PC-9 (cell line): ENCODE results near the gene RPL28. TPM values are rescaled to one million over a fixed set of nuclear protein-coding genes. Genes with fewer than 3 reads are reported as not detected.

Experiments used
- BruUV-seq: library from RNA; stranded (reverse); fragments of 400-500 nt; replicated peaks from 2 replicates; lab custom pipeline; 2021; lab: Mats Ljungman, UMichigan
- CTCF ChIA-PET: fragments of 300-600 bp; sonication (Branson Sonifier 250); formaldehyde crosslinking; loops from one replicate; lab custom pipeline; 2022; ENCODE audit warnings: antibody characterized with exemption; lab: Charles Lee
- POLR2A ChIA-PET: fragments of 300-600 bp; sonication (Branson Sonifier 250); formaldehyde crosslinking; loops from one replicate; lab custom pipeline; 2022; ENCODE audit warnings: antibody characterized with exemption; ENCODE audit not compliant: unreplicated experiment; lab: Charles Lee
- DNase-seq, 2 experiments: peaks; one replicate each; pipeline versions ENCODE4 v3.0.0 to v3.0.0-alpha.2; 2015 to 2022; ENCODE audit warnings: mixed read lengths in 1 of 2
- H2AFZ ChIP-seq: fragments of 200-600 bp; sonication (generic); 2 replicates; pipeline ENCODE4 v1.8.1; 2017; ENCODE audit warnings: antibody characterized with exemption
- H3F3A ChIP-seq: fragments of 200-600 bp; sonication (generic); 2 replicates; pipeline ENCODE4 v1.8.1; 2017; ENCODE audit warnings: antibody characterized with exemption, mild to moderate bottlenecking, low read depth; ENCODE audit not compliant: insufficient read depth
- H3K27ac ChIP-seq: fragments of 200-600 bp; sonication (generic); 2 replicates; pipeline ENCODE4 v1.6.1; 2016; ENCODE audit warnings: mixed run types
- H3K27me3 ChIP-seq: fragments of 200-600 bp; sonication (generic); 2 replicates; pipeline ENCODE4 v1.6.1; 2016; ENCODE audit warnings: low read depth, mixed run types; ENCODE audit not compliant: insufficient read depth
- H3K36me3 ChIP-seq: fragments of 200-600 bp; sonication (generic); 2 replicates; pipeline ENCODE4 v1.6.1; 2016; ENCODE audit warnings: low read depth, mixed run types
- H3K4me1 ChIP-seq: fragments of 200-600 bp; sonication (generic); replicated peaks from 2 replicates; pipeline ENCODE4 v1.6.1; 2016; ENCODE audit warnings: mixed run types; ENCODE audit not compliant: insufficient read depth
- H3K4me2 ChIP-seq: fragments of 200-600 bp; sonication (generic); 2 replicates; pipeline ENCODE4 v1.6.1; 2017; ENCODE audit warnings: mixed run types
- H3K4me3 ChIP-seq: fragments of 200-600 bp; sonication (generic); 2 replicates; pipeline ENCODE4 v1.6.1; 2016; ENCODE audit warnings: mixed run types
- H3K79me2 ChIP-seq: fragments of 200-600 bp; sonication (generic); 2 replicates; pipeline ENCODE4 v1.6.1; 2017; ENCODE audit warnings: low read depth, mixed run types
- H3K9me2 ChIP-seq: fragments of 200-600 bp; sonication (generic); 2 replicates; pipeline ENCODE4 v1.8.1; 2017; ENCODE audit warnings: mild to moderate bottlenecking; ENCODE audit not compliant: insufficient read depth
- H3K9me3 ChIP-seq: fragments of 200-600 bp; sonication (generic); 2 replicates; pipeline ENCODE4 v1.8.1; 2016; ENCODE audit warnings: low read depth; ENCODE audit not compliant: insufficient read depth
- H4K20me1 ChIP-seq: fragments of 200-600 bp; sonication (generic); 2 replicates; pipeline ENCODE4 v1.8.1; 2017; ENCODE audit not compliant: insufficient read depth
- EZH2 ChIP-seq: fragments of 200-600 bp; sonication (generic); IDR thresholded peaks from 2 replicates; pipeline ENCODE4 v1.8.0; 2017; ENCODE audit warnings: antibody characterized with exemption, low read depth
- intact Hi-C: fragments of 100-400 bp; cut with micrococcal nuclease; formaldehyde crosslinking; loops from one replicate; pipeline ENCODE4 v1.10.0; 2022; ENCODE audit not compliant: unreplicated experiment
- total RNA-seq: library from RNA; stranded (reverse); gene quantifications from 2 replicates; pipeline ENCODE4 v1.2.3, GENCODE V29; 2021
- TF ChIP-seq, protein P1 (sequence below): fragments of 200-600 bp; sonication (generic); conservative IDR thresholded peaks from 2 replicates; pipeline ENCODE4 v1.6.1; 2017; ENCODE audit warnings: mixed run types, antibody characterized with exemption, mild to moderate bottlenecking, moderate library complexity

Gene RPL28
- total RNA-seq, 1 experiment from 2014 or later: 2,433 TPM

- no peak overlapping the region for H3K27ac ChIP-seq
- no peaks in the 10 kb centered on the region; the same call in 1 of the 2 replicates for H3K9me3 ChIP-seq
- no peaks in the 10 kb centered on the region for H3K36me3 ChIP-seq
- no peaks in the 10 kb centered on the region for H3K9me2 ChIP-seq
- no peaks in the 10 kb centered on the region for H3K4me1 ChIP-seq
- ChIA-PET CTCF (interaction anchor here (0.6 kb wide), 1 partner anchor 310 kb away, joined by 4 read pairs; no protein-coding TSS in a partner anchor), POLR2A (no interaction called here)
- no peak overlapping the region for H3K4me3 ChIP-seq
- no peak overlapping the region for H3K4me2 ChIP-seq
- intact Hi-C loops: no loop called here
- TF ChIP-seq, protein P1, sequence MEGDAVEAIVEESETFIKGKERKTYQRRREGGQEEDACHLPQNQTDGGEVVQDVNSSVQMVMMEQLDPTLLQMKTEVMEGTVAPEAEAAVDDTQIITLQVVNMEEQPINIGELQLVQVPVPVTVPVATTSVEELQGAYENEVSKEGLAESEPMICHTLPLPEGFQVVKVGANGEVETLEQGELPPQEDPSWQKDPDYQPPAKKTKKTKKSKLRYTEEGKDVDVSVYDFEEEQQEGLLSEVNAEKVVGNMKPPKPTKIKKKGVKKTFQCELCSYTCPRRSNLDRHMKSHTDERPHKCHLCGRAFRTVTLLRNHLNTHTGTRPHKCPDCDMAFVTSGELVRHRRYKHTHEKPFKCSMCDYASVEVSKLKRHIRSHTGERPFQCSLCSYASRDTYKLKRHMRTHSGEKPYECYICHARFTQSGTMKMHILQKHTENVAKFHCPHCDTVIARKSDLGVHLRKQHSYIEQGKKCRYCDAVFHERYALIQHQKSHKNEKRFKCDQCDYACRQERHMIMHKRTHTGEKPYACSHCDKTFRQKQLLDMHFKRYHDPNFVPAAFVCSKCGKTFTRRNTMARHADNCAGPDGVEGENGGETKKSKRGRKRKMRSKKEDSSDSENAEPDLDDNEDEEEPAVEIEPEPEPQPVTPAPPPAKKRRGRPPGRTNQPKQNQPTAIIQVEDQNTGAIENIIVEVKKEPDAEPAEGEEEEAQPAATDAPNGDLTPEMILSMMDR: no peak
- no peak for TF ChIP-seq EZH2
- H2AFZ ChIP-seq: no peak overlapping the region
- H3K27me3 ChIP-seq: peaks cover 9% of the 10 kb centered on the region
- DNase-seq: no peak
- H3F3A ChIP-seq: peaks cover 29% of the 10 kb centered on the region
- no peaks in the 10 kb centered on the region for H3K79me2 ChIP-seq
- peaks cover 7% of the 10 kb centered on the region for H4K20me1 ChIP-seq
- no TSS peak for BruUV-seq
Observed at GRCh38 chr19:55451163-55451964, 65.6 kb downstream of the RPL28 start.

GRCh38 chr19:55451965-55452748 lies 66.4 kb downstream of the RPL28 start:
- H3K9me2 ChIP-seq: no peaks in the 10 kb centered on the region
- H3K36me3 ChIP-seq: no peaks in the 10 kb centered on the region
- peaks cover 14% of the 10 kb centered on the region for H4K20me1 ChIP-seq
- peaks cover 22% of the 10 kb centered on the region for H3F3A ChIP-seq
- TF ChIP-seq EZH2: no peak
- TF ChIP-seq, protein P1: no peak
- no peak overlapping the region for H3K4me2 ChIP-seq
- H3K79me2 ChIP-seq: no peaks in the 10 kb centered on the region
- H3K4me1 ChIP-seq: no peaks in the 10 kb centered on the region
- no peak overlapping the region for H3K4me3 ChIP-seq
- BruUV-seq: no TSS peak
- CTCF ChIA-PET: interaction anchor here (0.6 kb wide), 1 partner anchor 311 kb away, joined by 4 read pairs; no protein-coding TSS in a partner anchor
- H3K27me3 ChIP-seq: peaks cover 4% of the 10 kb centered on the region; the same call in 1 of the 2 replicates
- no peak for DNase-seq
- no peak overlapping the region for H2AFZ ChIP-seq
- no peak overlapping the region for H3K27ac ChIP-seq
- POLR2A ChIA-PET: no interaction called here
- no peaks in the 10 kb centered on the region; the same call in 1 of the 2 replicates for H3K9me3 ChIP-seq
- intact Hi-C loops: no loop called here

Other genes with a start within 250 kb of the RPL28 start
- gene TNNT1, start 236.7 kb upstream of the RPL28 start, total RNA-seq: 228 and 266 TPM in 2 replicates
- 13.7 and 18.2 TPM in 2 replicates for gene TNNI3, start 228.2 kb upstream of the RPL28 start, total RNA-seq
- gene DNAAF3, start 219.3 kb upstream of the RPL28 start, total RNA-seq: 51.8 and 76.6 TPM in 2 replicates
- 1.3 and 2.8 TPM in 2 replicates for gene SYT5, start 205.6 kb upstream of the RPL28 start, total RNA-seq
- 11.7 and 21.4 TPM in 2 replicates for gene PTPRH, start 176.4 kb upstream of the RPL28 start, total RNA-seq
- gene TMEM86B, start 157.2 kb upstream of the RPL28 start, total RNA-seq: 18.1 and 18.4 TPM in 2 replicates
- 136 and 159 TPM in 2 replicates for gene PPP6R1, start 126.9 kb upstream of the RPL28 start, total RNA-seq
- gene HSPBP1, start 105.8 kb upstream of the RPL28 start, total RNA-seq: 66.2 and 79.6 TPM in 2 replicates
- gene BRSK1, start 101.9 kb upstream of the RPL28 start, total RNA-seq: 6.5 and 14.4 TPM in 2 replicates
- gene TMEM150B, start 60.6 kb upstream of the RPL28 start, total RNA-seq: not detected in 2 replicates
- 71.6 and 80.7 TPM in 2 replicates for gene KMT5C, start 46.1 kb upstream of the RPL28 start, total RNA-seq
- gene COX6B2, start 31.2 kb upstream of the RPL28 start, total RNA-seq: 3.3 and 3.7 TPM in 2 replicates
- 0.11 TPM in 1 of 2 replicates, not detected in the other for gene GARIN5B, start 22.7 kb upstream of the RPL28 start, total RNA-seq
- gene IL11, start 15.5 kb upstream of the RPL28 start, total RNA-seq: 4.1 and 6.6 TPM in 2 replicates
- not detected in 2 replicates for gene TMEM190, start 9.1 kb upstream of the RPL28 start, total RNA-seq
- 40.4 and 94.5 TPM in 2 replicates for gene TMEM238, start 1.6 kb upstream of the RPL28 start, total RNA-seq
- 359 and 395 TPM in 2 replicates for gene UBE2S, start 21.9 kb downstream of the RPL28 start, total RNA-seq
- gene SHISA7, start 57.4 kb downstream of the RPL28 start, total RNA-seq: not detected in 2 replicates
- gene ISOC2, start 75.7 kb downstream of the RPL28 start, total RNA-seq: 92.4 and 113 TPM in 2 replicates
- gene C19orf85, start 78.8 kb downstream of the RPL28 start, total RNA-seq: 0.73 and 0.74 TPM in 2 replicates
- gene ZNF628, start 90.7 kb downstream of the RPL28 start, total RNA-seq: 17.7 and 19.3 TPM in 2 replicates
- gene NAT14, start 99.3 kb downstream of the RPL28 start, total RNA-seq: 61.6 and 103 TPM in 2 replicates
- gene SSC5D, start 102.5 kb downstream of the RPL28 start, total RNA-seq: 3.9 and 4.8 TPM in 2 replicates
- 3.5 and 3.9 TPM in 2 replicates for gene SBK2, start 151.2 kb downstream of the RPL28 start, total RNA-seq
- 41.4 and 45.0 TPM in 2 replicates for gene SBK3, start 159.6 kb downstream of the RPL28 start, total RNA-seq
- 49.0 TPM in 2 replicates for gene ZNF579, start 194.9 kb downstream of the RPL28 start, total RNA-seq
- gene FIZ1, start 213.6 kb downstream of the RPL28 start, total RNA-seq: 25.2 and 25.4 TPM in 2 replicates
- 30.0 and 37.0 TPM in 2 replicates for gene ZNF524, start 214.4 kb downstream of the RPL28 start, total RNA-seq
- 26.8 and 30.3 TPM in 2 replicates for gene ZNF865, start 219.7 kb downstream of the RPL28 start, total RNA-seq
- 5.4 and 7.7 TPM in 2 replicates for gene ZNF784, start 238.6 kb downstream of the RPL28 start, total RNA-seq